HepG2 (cell line): ENCODE data around the gene PPP6R2. TPM values are rescaled to one million over a fixed set of nuclear protein-coding genes. Genes with fewer than 3 reads are reported as not detected.

Experiments
- ATAC-seq: fragments of 200-7000 bp; cut with Tn5 transposase; 3 replicates; pipeline ENCODE4 v1.9.1; 2020; ENCODE audit warnings: mild to moderate bottlenecking, moderate library complexity
- BruUV-seq: library from RNA; stranded (reverse); fragments of 400-500 nt; replicated peaks from 2 replicates; lab custom pipeline; 2021; lab: Mats Ljungman, UMichigan
- CTCF ChIA-PET: fragments of 300-600 bp; formaldehyde crosslinking; extraction: SDS; loops from one replicate; lab custom pipeline; 2021; ENCODE audit warnings: low total read pairs, inconsistent platforms, low intra/inter-chr PET ratio; lab: Yijun Ruan, JAX
- POLR2A ChIA-PET: fragments of 350-600 bp; sonication (Branson Sonifier 250); formaldehyde crosslinking; loops from one replicate; lab custom pipeline; 2020; ENCODE audit warnings: antibody characterized with exemption, inconsistent platforms; lab: Yijun Ruan, JAX
- DNase-seq: peaks from one replicate; pipeline ENCODE4 v3.0.0-alpha.2; 2015; ENCODE audit warnings: low spot score
- FAIRE-seq: peaks from 3 replicates; lab custom pipeline; 2011; peaks lifted over from hg19 to GRCh38; lab: Jason Lieb, UNC
- H2AFZ ChIP-seq: one replicate; pipeline ENCODE4 v1.6.1; 2011; ENCODE audit warnings: low read length, inconsistent platforms
- H3K27ac ChIP-seq: fragments of 300-600 bp; 3 replicates; pipeline ENCODE4 v1.8.0; 2011; ENCODE audit warnings: mixed run types, mild to moderate bottlenecking, mixed read lengths, low read length, inconsistent platforms; ENCODE audit not compliant: insufficient read depth; ENCODE audit errors: extremely low read length
- H3K27me3 ChIP-seq, 2 experiments: fragments of 200-600 bp in 1 of 2; 2 replicates in 1 of 2; 3 replicates in 1 of 2; pipeline versions ENCODE4 v1.6.0 to v1.8.0; 2011; ENCODE audit warnings: low read length in 2 of 2, mild to moderate bottlenecking in 2 of 2, moderate library complexity in 2 of 2, inconsistent platforms in 1 of 2; ENCODE audit not compliant: insufficient read depth in 2 of 2, control insufficient read depth in 1 of 2
- H3K36me3 ChIP-seq, 2 experiments: fragments of 200-600 bp in 1 of 2; replicated peaks in 1 of 2; 2 replicates in 1 of 2; 3 replicates in 1 of 2; pipeline versions ENCODE4 v1.5.1 to v1.8.0; 2011; ENCODE audit warnings: low read length in 2 of 2, inconsistent platforms in 1 of 2; ENCODE audit not compliant: insufficient read depth in 2 of 2, control insufficient read depth in 1 of 2
- H3K4me1 ChIP-seq: 2 replicates; pipeline ENCODE4 v1.5.1; 2012; ENCODE audit warnings: low read length, inconsistent platforms; ENCODE audit not compliant: insufficient read depth
- H3K4me2 ChIP-seq: 2 replicates; pipeline ENCODE4 v1.6.0; 2011; ENCODE audit warnings: low read depth, low read length, inconsistent platforms
- H3K4me3 ChIP-seq, 3 experiments: fragments of 200-600 bp in 1 of 3; sonication (generic), shearing (Covaris generic) in 1 of 3; replicated peaks in 1 of 3; 2 replicates each; pipeline ENCODE4 v1.5.1; 2011 to 2016; ENCODE audit warnings: low read length in 3 of 3, inconsistent platforms in 2 of 3, low read depth in 2 of 3, mild to moderate bottlenecking in 2 of 3, control low read depth in 1 of 3, mixed read lengths in 1 of 3; ENCODE audit not compliant: insufficient read depth in 1 of 3
- H3K79me2 ChIP-seq: one replicate; pipeline ENCODE4 v1.6.1; 2011; ENCODE audit warnings: low read length, inconsistent platforms; ENCODE audit not compliant: insufficient read depth
- H3K9ac ChIP-seq: 2 replicates; pipeline ENCODE4 v1.6.0; 2011; ENCODE audit warnings: mild to moderate bottlenecking, low read depth, low read length, inconsistent platforms; ENCODE audit not compliant: insufficient read depth
- H3K9me3 ChIP-seq: 2 replicates; pipeline ENCODE4 v1.5.1; 2012; ENCODE audit warnings: mild to moderate bottlenecking, low read length
- H4K20me1 ChIP-seq: 2 replicates; pipeline ENCODE4 v1.6.0; 2011; ENCODE audit warnings: inconsistent platforms, mild to moderate bottlenecking, low read length, moderate library complexity; ENCODE audit not compliant: insufficient read depth
- ADNP ChIP-seq: sonication (generic); formaldehyde crosslinking; IDR thresholded peaks from 2 replicates; pipeline ENCODE4 v1.4.0; 2020; ENCODE audit warnings: missing genetic modification reagents
- GTF2F1 ChIP-seq: fragments of 150-350 bp; IDR thresholded peaks from 2 replicates; pipeline ENCODE4 v1.6.1; 2014; ENCODE audit warnings: low read length
- NR2F1 ChIP-seq, 2 experiments: fragments of 450-650 bp in 1 of 2; formaldehyde crosslinking in 1 of 2; IDR thresholded peaks; 2 replicates each; pipeline versions ENCODE4 v1.5.0 to v1.6.1; 2016 to 2020; ENCODE audit warnings: mild to moderate bottlenecking in 1 of 2, missing compliant biosample characterization in 1 of 2, missing genetic modification reagents in 1 of 2, moderate library complexity in 1 of 2
- REL ChIP-seq: sonication (generic); formaldehyde crosslinking; conservative IDR thresholded peaks from 2 replicates; pipeline ENCODE4 v1.8.0; 2022; ENCODE audit warnings: mild to moderate bottlenecking, missing genetic modification reagents, moderate library complexity
- SRF ChIP-seq: IDR thresholded peaks from 2 replicates; pipeline ENCODE4 v1.6.1; 2011; ENCODE audit warnings: mild to moderate bottlenecking, low read depth, low read length, moderate library complexity
- TFDP1 ChIP-seq: IDR thresholded peaks from 2 replicates; pipeline ENCODE4 v1.6.1; 2016; ENCODE audit warnings: missing compliant biosample characterization, missing genetic modification reagents, borderline replicate concordance
- ZBTB21 ChIP-seq: sonication (generic); formaldehyde crosslinking; IDR thresholded peaks from 2 replicates; pipeline ENCODE4 v1.4.0; 2020; ENCODE audit warnings: missing genetic modification reagents
- ZFP82 ChIP-seq: sonication (generic); formaldehyde crosslinking; IDR thresholded peaks from 2 replicates; pipeline ENCODE4 v1.5.1; 2020; ENCODE audit warnings: mild to moderate bottlenecking, missing genetic modification reagents, borderline replicate concordance
- ZNF280B ChIP-seq: sonication (generic); formaldehyde crosslinking; IDR thresholded peaks from 2 replicates; pipeline ENCODE4 v1.5.0; 2020; ENCODE audit warnings: missing genetic modification reagents, mild to moderate bottlenecking, borderline replicate concordance
- ZNF331 ChIP-seq: sonication (generic); formaldehyde crosslinking; IDR thresholded peaks from 2 replicates; pipeline ENCODE4 v1.4.0; 2020; ENCODE audit warnings: missing genetic modification reagents
- ZNF589 ChIP-seq: sonication (generic); formaldehyde crosslinking; conservative IDR thresholded peaks from 2 replicates; pipeline ENCODE4 v1.8.0; 2022; ENCODE audit warnings: mild to moderate bottlenecking, moderate library complexity, missing genetic modification reagents
- ZNF746 ChIP-seq: sonication (generic); formaldehyde crosslinking; IDR thresholded peaks from 2 replicates; pipeline ENCODE4 v1.8.0; 2022; ENCODE audit warnings: mild to moderate bottlenecking, missing genetic modification reagents
- ZNF883 ChIP-seq: sonication (generic); formaldehyde crosslinking; IDR thresholded peaks from 2 replicates; pipeline ENCODE4 v1.5.1; 2020; ENCODE audit warnings: mild to moderate bottlenecking, missing genetic modification reagents; ENCODE audit errors: not compliant biosample characterization
- ZSCAN20 ChIP-seq: sonication (generic); formaldehyde crosslinking; IDR thresholded peaks from 2 replicates; pipeline ENCODE4 v1.4.0; 2020; ENCODE audit warnings: missing genetic modification reagents, mild to moderate bottlenecking, borderline replicate concordance
- WGBS: methylation state at CpG from one replicate; pipeline ENCODE4 v1.1.6; 2017; ENCODE audit warnings: low lambda C conversion rate; 5-methylcytosine and 5-hydroxymethylcytosine counted together
- in situ Hi-C: cut with HindIII; loops from 2 replicates; pipeline ENCODE4 v1.10.0; 2017; ENCODE audit warnings: low pct_unique_long_range_greater_than_20kb; ENCODE audit not compliant: extremely low pct_ligation_motif_present
- intact Hi-C: fragments of 100-400 bp; cut with micrococcal nuclease; formaldehyde crosslinking; loops from one replicate; pipeline ENCODE4 v1.10.0; 2022; ENCODE audit not compliant: unreplicated experiment
- polyA plus RNA-seq, 8 experiments: library from polyadenylated mRNA; depleted of rRNA in 3 of 8; stranded (reverse) in 7 of 8; unstranded in 1 of 8; fragments of >200 nt; fragmentation: Illumina TruSeq in 4 of 8; extraction: Trizol in 4 of 8; gene quantifications; 2 replicates each; pipeline versions ENCODE4 v1.2.1 to v1.2.3, GENCODE V29; 2011 to 2016; ENCODE audit warnings: low read depth in 4 of 8, missing spikeins in 1 of 8, mixed read lengths in 1 of 8; ENCODE audit not compliant: insufficient read depth in 1 of 8
- total RNA-seq, 5 experiments: library from RNA; depleted of rRNA; stranded (reverse); fragments of >200 nt; fragmentation: Illumina TruSeq; extraction: Trizol; gene quantifications; 2 replicates each; pipeline ENCODE4 v1.2.3, GENCODE V29; 2016; ENCODE audit warnings: low read depth in 1 of 5
- TF ChIP-seq, protein P1 (sequence below): sonication (generic); formaldehyde crosslinking; IDR thresholded peaks from 2 replicates; pipeline ENCODE4 v1.4.0; 2020; ENCODE audit warnings: mild to moderate bottlenecking, low read depth, missing genetic modification reagents
- TF ChIP-seq, protein P2 (sequence below): sonication (generic); formaldehyde crosslinking; IDR thresholded peaks from 2 replicates; pipeline ENCODE4 v1.5.1; 2020; ENCODE audit warnings: missing genetic modification reagents, mild to moderate bottlenecking, borderline replicate concordance
- TF ChIP-seq, protein P3 (sequence below): sonication (generic); formaldehyde crosslinking; IDR thresholded peaks from 2 replicates; pipeline ENCODE4 v1.4.0; 2020; ENCODE audit warnings: mild to moderate bottlenecking, missing genetic modification reagents

PPP6R2 gene
- total and polyA plus RNA-seq, 2 of the 13 experiments (the other 11 are each of a cell fraction or from before 2014, with no cell fraction given), result 55.0 to 102 TPM

GRCh38 chr22:50308597-50308935 lies 34.6 kb upstream of the PPP6R2 start:
- intact Hi-C loops, result loop anchor here (1.0 to 2.0 kb wide), 3 partner anchors 11 to 16 kb away; no protein-coding TSS in a partner anchor
- ChIA-PET CTCF (no interaction called here), POLR2A (interaction anchor here (1.1 to 3.8 kb wide), 4 partner anchors 12 to 57 kb away, joined by 3 to 27 read pairs (median 5); partner anchors contain the start of gene HDAC10)
- DNase-seq (peak; percentile 59), ATAC-seq (peak; percentile 32), FAIRE-seq (peak; percentile 30)
- H3K36me3 ChIP-seq, result peaks cover 0 to 2% of the 10 kb centered on the region in 2 experiments; a peak in 1 of 5 replicates
- H3K4me1 ChIP-seq, result peaks cover 74% of the 10 kb centered on the region
- BruUV-seq, result no TSS peak
- in situ Hi-C loops, result no loop called here
- H2AFZ ChIP-seq, result no peak overlapping the region
- peak overlapping the region; percentile 58 for H3K27ac ChIP-seq
- 3% methylated on average over 5 of the region's 7 CpGs for WGBS
- H3K9me3 ChIP-seq, result no peaks in the 10 kb centered on the region
- no peaks in the 10 kb centered on the region for H4K20me1 ChIP-seq
- peak overlapping the region; percentile 26; the same call in 1 of the 2 replicates for H3K9ac ChIP-seq
- H3K27me3 ChIP-seq, result no peaks in the 10 kb centered on the region
- H3K4me2 ChIP-seq, result peak overlapping the region; percentile 81
- H3K79me2 ChIP-seq, result peaks cover 32% of the 10 kb centered on the region
- peak overlapping the region in 1 of 3 experiments; percentile 67; a peak in 1 of 6 replicates for H3K4me3 ChIP-seq
- TF ChIP-seq ZFP82 (CRISPR knock-in tag), result no peak
- no peak for TF ChIP-seq ADNP (CRISPR knock-in tag)
- 0 out of 2 replicates have a peak, but pooled peaks have one; percentile 39 for TF ChIP-seq ZNF746 (CRISPR knock-in tag)
- no peak for TF ChIP-seq GTF2F1
- TF ChIP-seq, protein P1, sequence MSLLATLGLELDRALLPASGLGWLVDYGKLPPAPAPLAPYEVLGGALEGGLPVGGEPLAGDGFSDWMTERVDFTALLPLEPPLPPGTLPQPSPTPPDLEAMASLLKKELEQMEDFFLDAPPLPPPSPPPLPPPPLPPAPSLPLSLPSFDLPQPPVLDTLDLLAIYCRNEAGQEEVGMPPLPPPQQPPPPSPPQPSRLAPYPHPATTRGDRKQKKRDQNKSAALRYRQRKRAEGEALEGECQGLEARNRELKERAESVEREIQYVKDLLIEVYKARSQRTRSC (CRISPR knock-in tag), result no peak
- no peak for TF ChIP-seq SRF
- TF ChIP-seq ZNF883 (CRISPR knock-in tag), result no peak
- TF ChIP-seq ZNF589 (CRISPR knock-in tag), result no peak
- TF ChIP-seq ZBTB21 (CRISPR knock-in tag), result no peak
- TF ChIP-seq, protein P2, sequence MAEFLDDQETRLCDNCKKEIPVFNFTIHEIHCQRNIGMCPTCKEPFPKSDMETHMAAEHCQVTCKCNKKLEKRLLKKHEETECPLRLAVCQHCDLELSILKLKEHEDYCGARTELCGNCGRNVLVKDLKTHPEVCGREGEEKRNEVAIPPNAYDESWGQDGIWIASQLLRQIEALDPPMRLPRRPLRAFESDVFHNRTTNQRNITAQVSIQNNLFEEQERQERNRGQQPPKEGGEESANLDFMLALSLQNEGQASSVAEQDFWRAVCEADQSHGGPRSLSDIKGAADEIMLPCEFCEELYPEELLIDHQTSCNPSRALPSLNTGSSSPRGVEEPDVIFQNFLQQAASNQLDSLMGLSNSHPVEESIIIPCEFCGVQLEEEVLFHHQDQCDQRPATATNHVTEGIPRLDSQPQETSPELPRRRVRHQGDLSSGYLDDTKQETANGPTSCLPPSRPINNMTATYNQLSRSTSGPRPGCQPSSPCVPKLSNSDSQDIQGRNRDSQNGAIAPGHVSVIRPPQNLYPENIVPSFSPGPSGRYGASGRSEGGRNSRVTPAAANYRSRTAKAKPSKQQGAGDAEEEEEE, result no peak
- TF ChIP-seq ZNF331 (CRISPR knock-in tag), result 0 out of 2 replicates have a peak, but pooled peaks have one; percentile 26
- TF ChIP-seq REL, result no peak
- TF ChIP-seq, protein P3, sequence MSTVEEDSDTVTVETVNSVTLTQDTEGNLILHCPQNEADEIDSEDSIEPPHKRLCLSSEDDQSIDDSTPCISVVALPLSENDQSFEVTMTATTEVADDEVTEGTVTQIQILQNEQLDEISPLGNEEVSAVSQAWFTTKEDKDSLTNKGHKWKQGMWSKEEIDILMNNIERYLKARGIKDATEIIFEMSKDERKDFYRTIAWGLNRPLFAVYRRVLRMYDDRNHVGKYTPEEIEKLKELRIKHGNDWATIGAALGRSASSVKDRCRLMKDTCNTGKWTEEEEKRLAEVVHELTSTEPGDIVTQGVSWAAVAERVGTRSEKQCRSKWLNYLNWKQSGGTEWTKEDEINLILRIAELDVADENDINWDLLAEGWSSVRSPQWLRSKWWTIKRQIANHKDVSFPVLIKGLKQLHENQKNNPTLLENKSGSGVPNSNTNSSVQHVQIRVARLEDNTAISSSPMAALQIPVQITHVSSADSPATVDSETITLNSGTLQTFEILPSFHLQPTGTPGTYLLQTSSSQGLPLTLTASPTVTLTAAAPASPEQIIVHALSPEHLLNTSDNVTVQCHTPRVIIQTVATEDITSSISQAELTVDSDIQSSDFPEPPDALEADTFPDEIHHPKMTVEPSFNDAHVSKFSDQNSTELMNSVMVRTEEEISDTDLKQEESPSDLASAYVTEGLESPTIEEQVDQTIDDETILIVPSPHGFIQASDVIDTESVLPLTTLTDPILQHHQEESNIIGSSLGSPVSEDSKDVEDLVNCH, result no peak
- TF ChIP-seq TFDP1 (CRISPR knock-in tag), result 0 out of 2 replicates have a peak, but pooled peaks have one; percentile 14
- TF ChIP-seq NR2F1 (CRISPR knock-in tag; IDR thresholded peaks at IDR 0.05), result no peak
- no peak for TF ChIP-seq ZSCAN20 (CRISPR knock-in tag)
- no peak for TF ChIP-seq ZNF280B
